Thyroid gland (tissue), 4 donors: ENCODE data around the gene CDH4. TPM values are rescaled to one million over a fixed set of nuclear protein-coding genes. Genes with fewer than 3 reads are reported as not detected.

Experiments
- DNase-seq, 2 donors: peaks; one replicate each; pipeline ENCODE4 v3.0.0-alpha.2; 2019
- H3K27ac ChIP-seq, 3 donors: fragments of 200-600 bp; sonication (generic); 1 replicate in 2 of 3; 2 replicates in 1 of 3; pipeline ENCODE4 v1.5.1; 2016 to 2019; ENCODE audit warnings: mild to moderate bottlenecking in 1 of 3, moderate library complexity in 1 of 3
- H3K27me3 ChIP-seq: fragments of 200-600 bp; sonication (generic); one replicate; pipeline ENCODE4 v1.5.1; 2019
- H3K36me3 ChIP-seq, 2 donors: fragments of 200-600 bp; sonication (generic); one replicate each; pipeline ENCODE4 v1.5.1; 2016 to 2019
- H3K4me1 ChIP-seq, 2 donors: fragments of 200-600 bp; sonication (generic); one replicate each; pipeline ENCODE4 v1.5.1; 2017 to 2019
- H3K4me3 ChIP-seq, 3 donors: fragments of 200-600 bp; sonication (generic); replicated peaks in 1 of 3; 1 replicate in 2 of 3; 2 replicates in 1 of 3; pipeline ENCODE4 v1.5.1; 2016; ENCODE audit warnings: mild to moderate bottlenecking in 1 of 3
- H3K9me3 ChIP-seq: fragments of 200-600 bp; sonication (generic); one replicate; pipeline ENCODE4 v1.5.1; 2017
- CTCF ChIP-seq, 6 experiments: fragments of 200-600 bp in 3 of 6; fragments of 450-650 bp in 3 of 6; sonication (generic) in 3 of 6; IDR thresholded peaks; one replicate each; pipeline ENCODE4 v1.5.1; 2016 to 2019; ENCODE audit warnings: antibody characterized with exemption in 6 of 6, mild to moderate bottlenecking in 2 of 6, inconsistent platforms in 1 of 6, moderate library complexity in 1 of 6
- POLR2A ChIP-seq, 2 donors: fragments of 450-650 bp; IDR thresholded peaks; one replicate each; pipeline ENCODE4 v1.6.1; 2017; ENCODE audit warnings: antibody characterized with exemption in 2 of 2, mild to moderate bottlenecking in 2 of 2, moderate library complexity in 1 of 2
- WGBS, 2 donors: methylation state at CpG; one replicate each; pipeline ENCODE4 v1.1.5; 2017; 5-methylcytosine and 5-hydroxymethylcytosine counted together
- intact Hi-C: fragments of 100-400 bp; cut with DNase I; formaldehyde crosslinking; loops from one replicate; pipeline ENCODE4 v1.15.1; 2023
- total RNA-seq, 4 donors: library from RNA; depleted of rRNA; stranded (reverse); fragments of >200 nt; gene quantifications; one replicate each; pipeline ENCODE4 v1.2.3, GENCODE V29; 2016

The CDH4 gene
- total RNA-seq, 4 donors from 2014 or later, result 0.22 to 0.29 (median 0.29) TPM; not detected in 1

GRCh38 chr20:61437280-61438206 lies 185.5 kb downstream of the CDH4 start:
- H3K4me3 ChIP-seq, result no peak overlapping the region
- no peak for DNase-seq
- no peaks in the 10 kb centered on the region for H3K4me1 ChIP-seq
- intact Hi-C loops, result no loop called here
- WGBS, 2 donors, result 18 to 22% methylated on average over 28 of the region's 28 CpGs
- H3K27me3 ChIP-seq, result no peaks in the 10 kb centered on the region
- no peaks in the 10 kb centered on the region for H3K9me3 ChIP-seq
- H3K27ac ChIP-seq, result no peak overlapping the region
- no peak for TF ChIP-seq POLR2A (IDR thresholded peaks at IDR 0.05)
- no peak for TF ChIP-seq CTCF (IDR thresholded peaks at IDR 0.05)
- no peaks in the 10 kb centered on the region for H3K36me3 ChIP-seq

DNA sequence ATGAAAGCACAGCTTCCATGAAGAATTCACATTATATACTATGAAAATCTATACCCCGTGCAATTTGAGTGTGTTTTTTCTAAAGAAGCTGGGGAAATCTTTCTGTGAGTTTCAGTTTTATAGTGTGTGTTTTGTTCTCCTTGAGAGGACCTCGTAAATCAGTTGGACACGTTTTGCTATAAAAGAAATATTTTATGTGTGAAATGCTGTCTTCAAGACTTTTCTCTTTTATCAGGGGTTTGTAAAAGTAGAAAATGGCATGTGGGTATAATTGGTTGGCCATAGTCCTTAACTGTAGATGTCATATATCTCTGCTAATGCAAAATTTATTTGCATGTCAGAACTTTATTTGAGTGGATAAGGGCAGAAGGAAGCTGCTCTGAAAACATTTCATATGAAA lies 186.2 kb downstream of the CDH4 start:
- 39 to 47% methylated on average over 3 of the region's 3 CpGs for WGBS, 2 donors
- no peaks in the 10 kb centered on the region for H3K36me3 ChIP-seq
- H3K27ac ChIP-seq, result no peak overlapping the region
- DNase-seq, result no peak
- TF ChIP-seq POLR2A (IDR thresholded peaks at IDR 0.05) (no peak), CTCF (IDR thresholded peaks at IDR 0.05) (no peak)
- intact Hi-C loops, result no loop called here
- H3K27me3 ChIP-seq, result no peaks in the 10 kb centered on the region
- no peak overlapping the region for H3K4me3 ChIP-seq
- H3K4me1 ChIP-seq, result no peaks in the 10 kb centered on the region
- no peaks in the 10 kb centered on the region for H3K9me3 ChIP-seq

GRCh38 chr20:61439251-61439650 lies 187.2 kb downstream of the CDH4 start:
- no peaks in the 10 kb centered on the region for H3K27me3 ChIP-seq
- no peaks in the 10 kb centered on the region for H3K36me3 ChIP-seq
- H3K27ac ChIP-seq, result no peak overlapping the region
- intact Hi-C loops, result no loop called here
- H3K4me3 ChIP-seq, result no peak overlapping the region
- DNase-seq, result no peak
- 79 to 82% methylated on average over 6 to 7 of the region's 7 CpGs for WGBS, 2 donors
- H3K4me1 ChIP-seq, result no peaks in the 10 kb centered on the region
- H3K9me3 ChIP-seq, result no peaks in the 10 kb centered on the region
- TF ChIP-seq POLR2A (IDR thresholded peaks at IDR 0.05), result no peak
- no peak for TF ChIP-seq CTCF (IDR thresholded peaks at IDR 0.05)

- Histone ChIP-seq H3K4me1 (no peaks in the 10 kb centered on the region), H3K4me3 (no peak overlapping the region), H3K9me3 (no peaks in the 10 kb centered on the region), H3K36me3 (no peaks in the 10 kb centered on the region), H3K27ac (no peak overlapping the region), H3K27me3 (no peaks in the 10 kb centered on the region)
- TF ChIP-seq POLR2A (IDR thresholded peaks at IDR 0.05) (no peak), CTCF (IDR thresholded peaks at IDR 0.05) (no peak)
- no peak for DNase-seq
- WGBS, 2 donors, result 70 to 77% methylated on average over 14 of the region's 14 CpGs
- intact Hi-C loops, result no loop called here
Measured at GRCh38 chr20:61440548-61441055, 188.5 kb downstream of the CDH4 start.

- Histone ChIP-seq H3K4me3 (no peak overlapping the region), H3K36me3 (no peaks in the 10 kb centered on the region), H3K27me3 (no peaks in the 10 kb centered on the region), H3K4me1 (no peaks in the 10 kb centered on the region), H3K27ac (no peak overlapping the region), H3K9me3 (no peaks in the 10 kb centered on the region)
- no peak for TF ChIP-seq POLR2A (IDR thresholded peaks at IDR 0.05)
- TF ChIP-seq CTCF (IDR thresholded peaks at IDR 0.05), result no peak
- intact Hi-C loops, result no loop called here
- no peak for DNase-seq
- 89 to 90% methylated on average over 5 of the region's 5 CpGs for WGBS, 2 donors
Measured at GRCh38 chr20:61441537-61441936, 189.5 kb downstream of the CDH4 start.
